Measurements from ENCODE around the gene CCT3.
"Not testable (repeated sequence)": the region's sequence is repeated elsewhere in the genome, so short reads cannot be mapped to it uniquely, and the experiment has no call there.

Gene CCT3

GRCh38 chr1:156323179-156323578, 14.9 kb downstream of the CCT3 start:
- not testable (repeated sequence) for H3K27me3 Mint-ChIP-seq (ENCODE audit: low read depth); H3K9me3 Mint-ChIP-seq; DNase-seq (ENCODE audit: low spot score); H3K4me1 Mint-ChIP-seq (ENCODE audit: low read depth); H3K27ac Mint-ChIP-seq; H3K4me3 Mint-ChIP-seq
- peaks cover 58% of the 10 kb centered on the region for H3K36me3 Mint-ChIP-seq (ENCODE audit: low read depth)

- DNase-seq (ENCODE audit: low spot score) = no peak
- no peaks in the 10 kb centered on the region for H3K27me3 Mint-ChIP-seq (ENCODE audit: low read depth)
- H3K27ac Mint-ChIP-seq = no peak overlapping the region
- H3K4me3 Mint-ChIP-seq = no peak overlapping the region
- H3K4me1 Mint-ChIP-seq (ENCODE audit: low read depth) = no peaks in the 10 kb centered on the region
- H3K9me3 Mint-ChIP-seq = no peaks in the 10 kb centered on the region
- H3K36me3 Mint-ChIP-seq (ENCODE audit: low read depth) = peaks cover 58% of the 10 kb centered on the region
Observed at GRCh38 chr1:156320560-156320959, 17.5 kb downstream of the CCT3 start.

- no peaks in the 10 kb centered on the region for H3K27me3 Mint-ChIP-seq (ENCODE audit: low read depth)
- no peak overlapping the region for H3K4me3 Mint-ChIP-seq
- H3K9me3 Mint-ChIP-seq = no peaks in the 10 kb centered on the region
- peaks cover 55% of the 10 kb centered on the region for H3K36me3 Mint-ChIP-seq (ENCODE audit: low read depth)
- H3K4me1 Mint-ChIP-seq (ENCODE audit: low read depth) = no peaks in the 10 kb centered on the region
- H3K27ac Mint-ChIP-seq = no peak overlapping the region
- no peak for DNase-seq (ENCODE audit: low spot score)
Observed at GRCh38 chr1:156319664-156320063, 18.4 kb downstream of the CCT3 start.

DNA sequence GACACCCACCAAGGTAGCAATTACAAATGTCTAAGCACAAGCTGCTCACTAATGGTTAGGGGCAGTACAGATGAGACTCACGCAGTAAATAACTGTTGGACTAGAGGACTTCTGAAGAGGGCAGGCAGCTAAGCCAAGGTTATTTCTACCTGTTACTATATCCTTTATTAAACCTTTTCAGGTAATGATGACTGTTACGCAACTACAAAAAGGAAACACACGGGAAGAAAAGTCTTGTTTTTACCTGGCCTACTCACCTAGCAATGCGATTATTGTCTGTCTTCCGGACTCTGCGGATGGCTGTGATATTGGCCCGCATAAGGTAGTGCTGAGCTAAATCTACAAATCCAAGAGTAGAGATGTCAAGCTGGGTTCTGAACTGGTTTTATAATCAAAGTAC, 21.2 kb downstream of the CCT3 start:
- Mint-ChIP-seq H3K36me3 (ENCODE audit: low read depth) (peaks cover 62% of the 10 kb centered on the region), H3K4me1 (ENCODE audit: low read depth) (no peaks in the 10 kb centered on the region), H3K27me3 (ENCODE audit: low read depth) (no peaks in the 10 kb centered on the region), H3K27ac (no peak overlapping the region), H3K9me3 (no peaks in the 10 kb centered on the region), H3K4me3 (no peak overlapping the region)
- DNase-seq (ENCODE audit: low spot score) = no peak

GRCh38 chr1:156310962-156311361, 27.1 kb downstream of the CCT3 start:
- Mint-ChIP-seq H3K9me3 (no peaks in the 10 kb centered on the region), H3K36me3 (ENCODE audit: low read depth) (peaks cover 64% of the 10 kb centered on the region), H3K27me3 (ENCODE audit: low read depth) (no peaks in the 10 kb centered on the region), H3K27ac (no peak overlapping the region), H3K4me1 (ENCODE audit: low read depth) (peaks cover 3% of the 10 kb centered on the region), H3K4me3 (no peak overlapping the region)
- DNase-seq (ENCODE audit: low spot score) = no peak

GRCh38 chr1:156308078-156308477, 30.0 kb downstream of the CCT3 start:
- no peak overlapping the region for H3K27ac Mint-ChIP-seq
- H3K27me3 Mint-ChIP-seq (ENCODE audit: low read depth) = no peaks in the 10 kb centered on the region
- peaks cover 5% of the 10 kb centered on the region for H3K4me1 Mint-ChIP-seq (ENCODE audit: low read depth)
- peaks cover 55% of the 10 kb centered on the region for H3K36me3 Mint-ChIP-seq (ENCODE audit: low read depth)
- DNase-seq (ENCODE audit: low spot score) = no peak
- no peaks in the 10 kb centered on the region for H3K9me3 Mint-ChIP-seq
- H3K4me3 Mint-ChIP-seq = no peak overlapping the region

- Mint-ChIP-seq H3K36me3 (ENCODE audit: low read depth) (peaks cover 32% of the 10 kb centered on the region), H3K27ac (peak overlapping the region; percentile 20), H3K4me1 (ENCODE audit: low read depth) (peaks cover 5% of the 10 kb centered on the region), H3K27me3 (ENCODE audit: low read depth) (no peaks in the 10 kb centered on the region), H3K4me3 (no peak overlapping the region), H3K9me3 (no peaks in the 10 kb centered on the region)
- no peak for DNase-seq (ENCODE audit: low spot score)
Observed at GRCh38 chr1:156305215-156305614, 32.9 kb downstream of the CCT3 start.

- H3K9me3 Mint-ChIP-seq = no peaks in the 10 kb centered on the region
- no peak overlapping the region for H3K4me3 Mint-ChIP-seq
- no peak overlapping the region for H3K27ac Mint-ChIP-seq
- no peaks in the 10 kb centered on the region for H3K27me3 Mint-ChIP-seq (ENCODE audit: low read depth)
- H3K36me3 Mint-ChIP-seq (ENCODE audit: low read depth) = peaks cover 20% of the 10 kb centered on the region
- DNase-seq (ENCODE audit: low spot score) = no peak
- peaks cover 3% of the 10 kb centered on the region for H3K4me1 Mint-ChIP-seq (ENCODE audit: low read depth)
Observed at GRCh38 chr1:156303241-156303640, 34.9 kb downstream of the CCT3 start.

DNA sequence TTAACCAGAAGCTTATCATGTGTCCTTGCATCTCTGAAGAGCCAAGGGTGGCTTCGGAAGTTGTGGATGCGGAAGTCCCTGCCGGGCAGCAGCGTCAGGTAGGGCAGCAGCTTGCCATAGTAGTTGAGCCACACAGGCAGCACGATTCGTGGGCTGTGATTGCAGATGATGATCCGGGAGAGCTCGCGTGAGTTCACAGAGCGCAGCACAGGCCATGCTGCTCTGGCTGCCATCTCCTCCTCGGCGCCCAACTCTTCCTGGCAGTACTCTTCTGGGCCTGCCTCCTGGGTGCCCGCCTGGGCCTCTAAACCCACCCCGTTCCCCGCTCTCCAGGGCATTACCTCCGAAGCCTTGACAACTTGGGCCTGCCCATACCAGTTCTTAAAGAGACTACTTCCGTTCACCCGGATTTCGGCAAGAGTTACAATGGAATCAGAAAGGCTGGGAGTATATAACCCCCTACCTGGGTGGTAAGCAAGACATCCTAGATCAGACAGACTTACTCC, 39.2 kb downstream of the CCT3 start, which contains the start of gene VHLL:
VHLL (minus strand) TSS at position 456 of the 506 bp plus-strand sequence; CDS start at position 338, 118 bp downstream.
- no peak within 1 kb of the TSS for H3K27ac Mint-ChIP-seq
- H3K36me3 Mint-ChIP-seq (ENCODE audit: low read depth) = peaks cover 4% of the 10 kb centered on the region
- no peaks in the 10 kb centered on the region for H3K27me3 Mint-ChIP-seq (ENCODE audit: low read depth)
- peaks cover 8% of the 10 kb centered on the region for H3K4me1 Mint-ChIP-seq (ENCODE audit: low read depth)
- no peak within 1 kb of the TSS for H3K4me3 Mint-ChIP-seq
- no peaks in the 10 kb centered on the region for H3K9me3 Mint-ChIP-seq
- DNase-seq (ENCODE audit: low spot score) = no peak

DNA sequence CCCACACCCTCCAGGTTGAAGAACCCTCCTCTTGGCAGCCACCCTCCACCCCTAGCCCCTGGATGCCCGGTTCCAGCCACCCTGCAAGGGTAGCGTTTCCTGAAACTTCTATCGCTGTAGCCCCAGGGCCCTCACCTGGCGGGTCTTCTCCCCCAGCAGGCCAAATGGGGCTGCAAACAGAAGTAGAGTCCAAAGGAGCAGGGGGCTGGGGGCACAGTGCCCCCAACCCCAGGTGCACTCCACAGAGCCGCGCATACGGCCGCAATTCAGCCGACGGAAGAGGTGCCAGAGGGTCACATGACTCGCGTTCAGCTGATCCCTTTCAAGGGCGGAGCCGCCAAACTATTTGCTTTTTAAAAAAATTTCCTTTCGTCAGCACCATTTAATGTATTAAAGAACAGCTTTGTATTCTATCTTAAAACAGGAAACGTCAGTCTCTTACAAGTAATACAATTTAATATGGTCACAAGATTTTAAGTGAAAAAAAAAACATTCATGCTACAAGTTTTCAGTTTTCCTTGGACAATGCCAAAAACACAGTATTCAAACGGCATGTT, 42.6 kb downstream of the CCT3 start, which contains the start of gene GLMP:
GLMP (minus strand) TSS at position 289 of the 557 bp plus-strand sequence; CDS start at position 255, 34 bp downstream.
- peak within 1 kb of the TSS; percentile 86 for H3K27ac Mint-ChIP-seq
- H3K4me1 Mint-ChIP-seq (ENCODE audit: low read depth) = peaks cover 9% of the 10 kb centered on the region
- no peaks in the 10 kb centered on the region for H3K9me3 Mint-ChIP-seq
- peak; percentile 41 for DNase-seq (ENCODE audit: low spot score)
- no peaks in the 10 kb centered on the region for H3K36me3 Mint-ChIP-seq (ENCODE audit: low read depth)
- H3K4me3 Mint-ChIP-seq = peak within 1 kb of the TSS; percentile 90
- H3K27me3 Mint-ChIP-seq (ENCODE audit: low read depth) = no peaks in the 10 kb centered on the region

GRCh38 chr1:156293895-156294294, 44.2 kb downstream of the CCT3 start:
- Mint-ChIP-seq H3K27ac (no peak overlapping the region), H3K36me3 (ENCODE audit: low read depth) (no peaks in the 10 kb centered on the region), H3K27me3 (ENCODE audit: low read depth) (no peaks in the 10 kb centered on the region)

DNA sequence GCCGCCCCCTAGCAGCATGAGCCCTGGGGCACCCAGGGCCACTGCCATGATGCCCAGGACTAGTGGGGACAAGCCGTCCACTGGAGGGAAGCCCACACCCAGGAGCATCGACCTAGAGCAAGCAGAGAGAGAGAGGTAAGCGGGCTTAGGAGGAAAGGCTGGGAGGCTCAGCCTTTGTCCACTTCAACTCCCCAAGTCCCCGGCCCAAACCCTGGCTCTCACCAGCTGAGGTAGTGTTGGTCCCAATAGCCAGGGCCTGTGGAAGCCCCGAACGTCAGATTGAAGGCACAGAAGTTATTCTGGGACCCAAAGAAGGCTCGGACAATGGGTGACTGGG, 45.0 kb downstream of the CCT3 start:
- H3K36me3 Mint-ChIP-seq (ENCODE audit: low read depth) = peaks cover 3% of the 10 kb centered on the region
- H3K9me3 Mint-ChIP-seq = no peaks in the 10 kb centered on the region
- H3K4me1 Mint-ChIP-seq (ENCODE audit: low read depth) = peaks cover 9% of the 10 kb centered on the region
- H3K27ac Mint-ChIP-seq = no peak overlapping the region
- H3K27me3 Mint-ChIP-seq (ENCODE audit: low read depth) = no peaks in the 10 kb centered on the region
- no peak overlapping the region for H3K4me3 Mint-ChIP-seq
- no peak for DNase-seq (ENCODE audit: low spot score)

More at GRCh38 chr1:156293895-156294294, 44.2 kb downstream of the CCT3 start:
- no peak for DNase-seq (ENCODE audit: low spot score)
- Mint-ChIP-seq H3K4me3 (peak overlapping the region; percentile 26), H3K9me3 (no peaks in the 10 kb centered on the region), H3K4me1 (ENCODE audit: low read depth) (peaks cover 9% of the 10 kb centered on the region)

DNA sequence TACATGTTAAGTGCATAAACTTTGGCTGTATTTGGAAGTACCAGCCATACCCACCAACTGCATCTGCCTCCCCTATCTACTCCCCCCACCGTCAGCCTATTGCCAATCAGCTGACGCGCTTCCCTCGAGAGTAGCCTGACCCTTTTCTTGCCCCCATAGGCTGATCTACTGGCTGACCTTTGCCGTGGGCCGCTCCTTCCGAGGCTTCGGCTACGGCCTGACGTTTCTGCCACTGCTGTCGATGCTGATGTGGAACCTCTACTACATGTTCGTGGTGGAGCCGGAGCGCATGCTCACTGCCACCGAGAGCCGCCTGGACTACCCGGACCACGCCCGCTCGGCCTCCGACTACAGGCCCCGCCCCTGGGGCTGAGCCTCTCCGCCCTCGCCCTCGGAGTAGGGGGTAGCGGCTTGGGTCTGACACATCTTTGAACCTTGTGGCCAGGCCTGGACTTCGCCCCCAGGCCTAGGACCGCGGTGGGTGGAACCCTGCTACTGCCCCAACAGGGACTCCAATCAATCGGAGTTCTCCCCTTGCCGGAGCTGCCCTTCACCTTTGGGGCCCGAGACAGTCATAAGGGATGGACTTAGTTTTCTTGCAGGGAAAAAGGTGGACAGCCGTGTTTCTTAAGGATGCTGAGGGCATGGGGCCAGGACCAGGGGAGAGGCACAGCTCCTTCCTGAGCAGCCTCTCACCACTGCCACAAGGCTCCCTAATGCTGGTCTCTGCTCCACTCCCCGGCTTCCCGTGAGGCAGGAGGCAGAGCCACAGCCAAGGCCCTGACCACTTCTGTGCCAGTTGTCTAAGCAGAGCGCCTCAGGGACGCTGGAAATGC, 46.6 kb downstream of the CCT3 start:
- peak; percentile 20 for DNase-seq (ENCODE audit: low spot score)
- Mint-ChIP-seq H3K4me1 (ENCODE audit: low read depth) (peaks cover 9% of the 10 kb centered on the region), H3K27ac (peak overlapping the region; percentile 48), H3K4me3 (peak overlapping the region; percentile 68), H3K36me3 (ENCODE audit: low read depth) (peaks cover 3% of the 10 kb centered on the region), H3K27me3 (ENCODE audit: low read depth) (no peaks in the 10 kb centered on the region), H3K9me3 (no peaks in the 10 kb centered on the region)

- H3K4me3 Mint-ChIP-seq = no peak overlapping the region
- DNase-seq (ENCODE audit: low spot score) = no peak
- no peaks in the 10 kb centered on the region for H3K9me3 Mint-ChIP-seq
- H3K4me1 Mint-ChIP-seq (ENCODE audit: low read depth) = peaks cover 5% of the 10 kb centered on the region
- H3K27me3 Mint-ChIP-seq (ENCODE audit: low read depth) = no peaks in the 10 kb centered on the region
- peaks cover 4% of the 10 kb centered on the region for H3K36me3 Mint-ChIP-seq (ENCODE audit: low read depth)
- H3K27ac Mint-ChIP-seq = no peak overlapping the region
Observed at GRCh38 chr1:156289857-156290256, 48.2 kb downstream of the CCT3 start.

All from T-helper 2 cell treated with Interferon-gamma antibody and Interleukin-4, amounts not matched to agents 5 μg/mL and 100 μg/mL, for 36 hours (primary cell).